Skin epidermis (tissue), 12 donors: ENCODE measurements around the gene DLL4.

Source experiments
- H3K27ac ChIP-seq, 21 experiments: fragments of 200-600 bp; sonication (generic) in 11 of 21; one replicate each; pipeline ENCODE4 v1.5.0; 2020; ENCODE audit warnings: mild to moderate bottlenecking in 3 of 21, inconsistent platforms in 2 of 21, moderate library complexity in 2 of 21
- H3K4me3 ChIP-seq, 7 experiments: fragments of 200-600 bp; sonication (generic) in 2 of 7; one replicate each; pipeline ENCODE4 v1.5.0; 2020; ENCODE audit warnings: inconsistent platforms in 2 of 7, mild to moderate bottlenecking in 2 of 7, moderate library complexity in 1 of 7

DLL4 gene

DNA sequence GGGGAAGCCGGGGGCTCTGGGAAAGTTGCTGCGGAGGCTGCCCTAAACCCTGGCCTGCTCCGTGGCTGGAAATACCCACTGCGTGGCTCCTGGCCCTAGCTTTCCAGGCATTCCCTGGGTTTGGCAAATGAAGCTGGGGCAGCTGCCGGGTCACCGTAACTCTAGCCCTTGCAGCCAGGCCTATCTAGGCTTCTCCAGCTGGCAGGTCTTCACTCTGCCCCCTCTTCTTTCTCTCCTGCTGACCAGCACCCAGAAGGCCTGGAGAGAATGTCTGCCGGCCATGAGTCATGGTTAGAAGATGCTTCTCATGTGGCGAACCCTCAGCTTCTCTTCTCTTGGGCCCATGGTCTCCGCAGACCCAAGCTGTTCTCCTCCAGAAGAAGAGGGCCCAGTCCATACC lies 5.6 kb upstream of the DLL4 start:
- H3K27ac ChIP-seq = no peak overlapping the region
- H3K4me3 ChIP-seq = no peak overlapping the region

DNA sequence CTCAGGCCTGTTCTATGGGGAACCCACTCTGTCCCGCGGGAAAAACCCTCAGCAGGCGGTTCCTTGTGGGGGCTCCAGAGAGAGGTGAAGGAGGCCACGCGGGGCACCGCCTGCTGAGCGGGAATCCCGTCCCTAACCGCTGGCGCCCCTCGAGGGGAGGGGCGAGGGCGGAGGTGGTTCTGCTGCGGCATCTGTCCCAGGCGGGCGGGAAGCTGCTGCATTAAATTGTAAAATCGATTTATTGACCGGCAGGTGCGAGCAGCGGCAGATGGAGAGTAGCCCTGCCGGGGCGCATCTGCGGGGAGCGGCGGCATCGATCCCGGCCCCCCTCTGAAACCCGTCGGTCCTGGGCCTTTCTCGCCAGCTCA lies 3.7 kb upstream of the DLL4 start:
- Histone ChIP-seq H3K4me3 (no peak overlapping the region), H3K27ac (no peak overlapping the region)

DNA sequence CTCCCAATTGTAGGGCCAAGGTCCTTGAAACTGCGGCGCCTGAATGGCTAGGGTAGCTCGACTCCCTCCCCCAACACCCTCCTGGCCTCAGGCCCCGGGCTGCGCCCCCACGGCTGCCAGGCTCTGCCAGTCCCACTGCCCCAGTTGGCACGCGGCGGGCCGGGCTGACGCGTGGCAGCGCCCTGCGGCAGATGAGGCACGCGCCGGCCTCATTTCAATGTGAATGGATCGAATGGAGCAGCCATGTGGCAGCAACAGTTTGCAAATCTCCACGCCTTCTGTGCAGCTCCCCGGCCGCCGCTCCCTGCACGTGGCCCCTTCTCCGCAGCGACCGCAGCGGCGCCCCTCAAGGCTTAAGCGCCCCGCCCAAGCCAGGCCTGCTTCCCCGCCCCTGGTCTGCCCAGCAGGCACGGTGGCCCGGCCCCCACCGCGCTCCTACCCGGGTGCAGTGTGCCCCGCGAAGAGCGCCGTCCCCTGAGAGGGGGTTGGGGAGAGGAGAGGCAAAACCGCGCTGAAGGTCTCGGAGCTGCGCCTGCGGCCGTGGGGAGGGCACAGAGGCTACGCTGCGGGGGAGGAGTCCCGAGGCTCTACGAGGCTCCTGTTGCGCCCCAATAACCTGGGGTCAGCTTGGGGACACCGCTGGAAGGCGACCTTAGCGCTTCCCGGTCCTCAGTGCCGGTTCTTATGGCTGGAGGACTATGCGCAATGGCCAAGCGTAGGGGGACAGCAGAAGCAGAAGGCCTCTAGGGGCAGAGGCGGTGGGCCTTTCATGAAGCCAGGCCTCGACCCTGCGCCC lies 3.1 kb upstream of the DLL4 start:
- peak overlapping the region in 4 of 7 experiments; percentile 4 to 22 (median 13) for H3K4me3 ChIP-seq
- H3K27ac ChIP-seq = no peak overlapping the region

DNA sequence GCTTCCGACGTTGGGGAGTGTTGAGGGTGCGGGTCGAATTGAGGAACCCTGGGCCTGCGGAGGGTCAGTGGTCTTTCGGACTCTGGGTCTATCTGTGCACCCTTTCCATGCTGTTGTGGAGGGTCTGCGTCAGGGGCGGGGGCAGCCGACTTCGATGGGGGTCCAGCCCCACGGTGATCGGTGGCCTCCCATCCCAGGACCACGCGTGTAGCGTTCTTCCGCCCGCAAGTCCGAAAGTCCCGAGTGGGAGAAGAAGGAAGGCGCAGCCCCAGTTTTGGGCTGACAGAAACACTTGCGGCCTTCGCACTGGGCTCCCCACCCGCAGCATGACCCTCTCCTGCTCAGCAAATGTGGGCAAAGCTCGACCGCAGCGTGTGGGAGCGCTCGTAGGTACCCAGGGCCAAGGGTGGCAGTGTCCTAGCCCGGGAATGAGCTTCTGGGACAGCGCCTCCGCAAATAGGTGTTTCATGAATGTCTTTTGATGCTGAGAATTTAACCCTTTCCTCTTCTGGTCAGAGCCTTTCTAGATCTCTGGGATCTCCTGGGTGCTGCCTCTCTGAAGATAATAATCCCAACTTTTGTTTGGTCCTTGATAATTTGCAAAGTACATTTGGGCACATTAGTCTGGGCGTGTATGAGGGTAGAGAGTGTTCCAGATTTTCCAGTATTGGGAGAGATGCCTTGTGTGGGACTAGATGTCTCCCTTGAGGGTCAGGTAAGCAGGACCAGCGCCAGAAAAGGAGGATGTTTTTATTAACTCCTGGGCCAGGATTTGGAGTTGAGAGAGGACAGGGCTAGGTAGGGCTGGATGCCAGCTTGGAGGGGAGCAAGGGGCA lies 2.3 kb upstream of the DLL4 start:
- Histone ChIP-seq H3K27ac (no peak overlapping the region), H3K4me3 (peak overlapping the region in 1 of 7 experiments; percentile 22)

DNA sequence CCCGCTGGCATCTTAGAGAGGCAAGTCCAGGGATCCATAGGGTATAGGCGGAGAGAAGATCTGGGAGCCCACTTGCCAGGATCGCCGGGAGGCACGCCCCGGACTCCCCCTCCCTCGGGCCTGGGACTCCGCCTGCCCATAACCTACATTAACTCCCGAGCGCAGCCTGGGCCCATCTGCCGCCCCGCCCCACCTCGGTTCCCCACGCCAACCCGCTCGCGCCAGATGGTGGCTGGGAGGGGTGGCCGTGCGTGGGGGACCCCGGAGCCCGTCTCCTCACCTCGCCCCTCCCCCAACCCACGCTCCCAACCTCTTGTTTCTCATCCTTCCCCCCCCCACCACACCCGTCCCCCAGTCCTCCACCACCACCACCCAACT lies 1.7 kb upstream of the DLL4 start:
- no peak overlapping the region for H3K27ac ChIP-seq
- H3K4me3 ChIP-seq = peak overlapping the region in 5 of 7 experiments; percentile 17 to 47 (median 38)

DNA sequence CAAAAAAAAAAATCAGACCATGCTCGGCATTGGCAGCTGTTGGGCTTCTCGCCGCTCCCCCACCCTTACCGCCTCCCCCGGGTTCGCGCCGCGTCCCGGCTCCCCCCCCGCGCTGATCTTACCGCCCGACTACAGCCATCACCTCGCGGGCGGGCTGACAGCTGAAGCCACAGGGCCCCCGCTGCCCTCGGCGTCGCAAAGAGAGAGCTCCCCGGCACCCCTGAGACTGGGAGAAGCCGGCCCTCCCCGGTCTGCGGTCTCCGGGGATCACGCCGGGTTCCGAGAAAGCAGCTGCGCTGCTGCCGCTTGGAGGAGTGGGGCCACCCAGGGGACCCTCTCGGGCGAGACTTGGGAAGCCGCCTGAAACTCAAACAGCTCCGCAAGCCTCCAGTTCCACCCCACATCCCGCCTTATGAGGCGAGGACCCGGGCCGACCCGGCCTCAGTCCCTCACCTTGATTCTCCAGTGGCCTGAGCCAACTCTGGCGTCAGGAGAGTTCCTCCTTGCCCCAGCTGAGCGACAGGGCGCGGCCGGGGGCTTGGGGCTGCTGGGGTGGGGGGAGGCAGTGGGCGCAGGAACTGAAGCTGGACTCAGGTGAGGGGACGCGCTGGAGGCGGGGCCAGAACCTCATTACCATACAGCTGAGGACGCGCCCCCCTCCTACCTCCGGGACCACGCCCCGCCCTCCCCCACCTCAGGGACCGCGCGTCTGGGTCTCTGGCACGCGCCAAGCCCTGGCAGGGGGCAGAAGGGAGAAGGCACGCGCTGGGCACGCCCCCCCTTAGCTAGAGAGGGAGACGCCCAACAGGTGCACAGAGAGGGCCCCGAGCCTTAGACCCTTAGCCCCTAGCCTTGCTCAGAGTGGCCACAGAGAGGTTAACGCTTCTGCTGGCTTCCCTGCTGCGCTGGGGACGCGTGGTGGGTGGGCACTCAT lies 1.0 kb upstream of the DLL4 start:
- no peak overlapping the region for H3K27ac ChIP-seq
- peak overlapping the region; percentile 17 to 47 (median 36) for H3K4me3 ChIP-seq

DNA sequence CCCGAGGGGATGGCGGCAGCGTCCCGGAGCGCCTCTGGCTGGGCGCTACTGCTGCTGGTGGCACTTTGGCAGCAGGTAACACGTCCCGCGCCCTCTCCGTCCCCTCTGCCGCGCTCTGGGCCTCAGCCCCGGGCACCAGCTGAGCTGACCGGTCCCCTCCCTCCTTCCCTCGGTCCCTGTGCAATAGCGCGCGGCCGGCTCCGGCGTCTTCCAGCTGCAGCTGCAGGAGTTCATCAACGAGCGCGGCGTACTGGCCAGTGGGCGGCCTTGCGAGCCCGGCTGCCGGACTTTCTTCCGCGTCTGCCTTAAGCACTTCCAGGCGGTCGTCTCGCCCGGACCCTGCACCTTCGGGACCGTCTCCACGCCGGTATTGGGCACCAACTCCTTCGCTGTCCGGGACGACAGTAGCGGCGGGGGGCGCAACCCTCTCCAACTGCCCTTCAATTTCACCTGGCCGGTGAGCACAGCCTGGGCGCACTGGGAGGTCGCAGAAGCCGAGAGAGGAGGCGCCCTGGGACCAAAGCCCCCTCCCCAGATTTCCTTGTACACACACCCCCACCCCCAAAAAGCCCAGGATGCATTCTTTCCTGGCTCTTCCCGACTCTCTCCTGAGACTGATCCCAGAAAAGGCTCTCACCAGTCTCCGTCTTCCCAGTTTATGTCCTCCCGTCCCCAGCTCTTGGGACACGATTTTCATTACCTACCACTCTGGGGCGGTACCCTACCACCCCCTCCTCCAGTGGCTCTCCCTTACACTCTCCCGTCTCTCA lies 705 bp downstream of the DLL4 start:
- H3K4me3 ChIP-seq = peak overlapping the region; percentile 22 to 47 (median 38)
- peak overlapping the region in 10 of 21 experiments; percentile 2 to 68 (median 23) for H3K27ac ChIP-seq

DNA sequence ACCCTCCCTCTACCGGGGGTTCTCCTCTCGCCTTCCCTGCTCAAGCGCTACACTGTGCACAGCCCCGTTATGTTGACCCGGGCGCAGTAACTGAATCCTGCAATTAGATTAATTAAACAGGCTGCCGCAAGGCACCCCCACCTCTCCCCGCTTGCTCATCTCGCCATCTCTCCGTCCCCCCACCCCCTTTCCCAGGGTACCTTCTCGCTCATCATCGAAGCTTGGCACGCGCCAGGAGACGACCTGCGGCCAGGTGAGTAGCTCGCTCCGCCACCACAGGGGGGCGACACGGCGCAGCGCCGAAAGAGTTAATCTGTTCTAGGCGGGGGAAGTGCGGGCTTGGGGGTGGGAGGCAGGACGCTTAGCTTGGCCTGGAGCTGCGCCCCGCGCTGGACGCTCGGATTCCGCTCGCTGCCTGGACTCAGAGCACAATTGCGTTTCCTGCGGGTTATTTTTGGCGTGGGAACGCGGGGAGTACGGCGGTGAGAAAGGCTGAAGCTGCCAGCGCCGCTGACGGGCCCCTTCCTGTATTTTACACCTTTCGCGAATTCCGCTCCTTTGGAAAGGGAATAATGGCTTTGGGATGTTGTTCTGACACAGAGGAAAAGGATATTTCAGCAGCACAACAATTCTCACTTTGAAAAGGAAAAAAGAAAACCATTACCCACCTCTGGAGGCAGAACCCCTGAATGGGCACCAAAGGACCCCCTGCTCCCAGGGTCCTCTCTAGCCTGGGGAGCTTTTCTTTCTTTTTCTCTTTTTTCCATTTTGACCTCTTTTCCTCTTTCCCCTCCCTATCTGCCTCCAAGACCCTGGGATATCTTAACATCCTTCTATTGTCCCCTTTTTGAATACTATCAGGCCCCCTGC lies 1.5 kb downstream of the DLL4 start:
- Histone ChIP-seq H3K27ac (peak overlapping the region in 8 of 21 experiments; percentile 4 to 68 (median 19)), H3K4me3 (peak overlapping the region; percentile 22 to 47 (median 38))

DNA sequence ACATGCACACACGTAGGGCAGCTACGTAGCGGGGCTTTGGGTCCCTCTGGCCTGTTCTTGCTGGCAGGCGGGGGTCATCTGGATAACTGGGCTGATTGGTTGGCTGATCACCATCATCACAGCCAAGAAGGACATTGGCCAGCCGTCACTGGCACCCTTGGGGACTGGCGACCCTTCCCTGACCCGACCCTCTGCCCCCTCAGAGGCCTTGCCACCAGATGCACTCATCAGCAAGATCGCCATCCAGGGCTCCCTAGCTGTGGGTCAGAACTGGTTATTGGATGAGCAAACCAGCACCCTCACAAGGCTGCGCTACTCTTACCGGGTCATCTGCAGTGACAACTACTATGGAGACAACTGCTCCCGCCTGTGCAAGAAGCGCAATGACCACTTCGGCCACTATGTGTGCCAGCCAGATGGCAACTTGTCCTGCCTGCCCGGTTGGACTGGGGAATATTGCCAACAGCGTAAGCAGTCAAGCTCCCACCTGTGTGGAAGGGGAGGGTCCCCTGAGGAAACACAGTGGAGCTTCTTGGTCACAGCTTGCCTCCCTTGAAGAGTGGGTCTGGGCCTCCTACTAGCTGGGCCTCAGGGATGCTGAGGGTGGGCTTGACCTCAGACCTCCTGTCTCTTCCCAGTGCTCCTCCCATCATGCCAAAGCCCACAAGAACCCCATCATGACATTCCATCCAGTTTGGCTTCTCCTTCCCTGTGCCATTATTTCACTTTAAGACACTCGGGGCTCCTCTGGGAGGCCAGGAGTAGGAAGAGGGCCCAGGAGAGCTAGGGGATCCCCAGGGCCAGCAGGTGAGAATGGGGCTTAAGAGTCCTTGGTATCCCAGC lies 2.4 kb downstream of the DLL4 start:
- Histone ChIP-seq H3K27ac (peak overlapping the region in 4 of 21 experiments; percentile 7 to 68 (median 18)), H3K4me3 (peak overlapping the region in 6 of 7 experiments; percentile 10 to 47 (median 37))

DNA sequence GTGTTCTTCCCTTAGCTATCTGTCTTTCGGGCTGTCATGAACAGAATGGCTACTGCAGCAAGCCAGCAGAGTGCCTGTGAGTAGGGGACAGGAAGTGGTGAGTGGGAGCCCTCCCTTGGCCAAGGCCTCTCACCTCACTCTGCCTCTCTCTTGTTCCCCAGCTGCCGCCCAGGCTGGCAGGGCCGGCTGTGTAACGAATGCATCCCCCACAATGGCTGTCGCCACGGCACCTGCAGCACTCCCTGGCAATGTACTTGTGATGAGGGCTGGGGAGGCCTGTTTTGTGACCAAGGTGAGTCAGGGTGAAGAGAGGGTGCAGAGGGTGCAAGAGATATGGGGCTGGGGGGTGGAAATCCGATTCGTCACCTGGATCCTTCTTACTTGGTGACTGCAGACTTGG lies 3.0 kb downstream of the DLL4 start:
- peak overlapping the region in 2 of 7 experiments; percentile 1 to 38 for H3K4me3 ChIP-seq
- H3K27ac ChIP-seq = no peak overlapping the region

DNA sequence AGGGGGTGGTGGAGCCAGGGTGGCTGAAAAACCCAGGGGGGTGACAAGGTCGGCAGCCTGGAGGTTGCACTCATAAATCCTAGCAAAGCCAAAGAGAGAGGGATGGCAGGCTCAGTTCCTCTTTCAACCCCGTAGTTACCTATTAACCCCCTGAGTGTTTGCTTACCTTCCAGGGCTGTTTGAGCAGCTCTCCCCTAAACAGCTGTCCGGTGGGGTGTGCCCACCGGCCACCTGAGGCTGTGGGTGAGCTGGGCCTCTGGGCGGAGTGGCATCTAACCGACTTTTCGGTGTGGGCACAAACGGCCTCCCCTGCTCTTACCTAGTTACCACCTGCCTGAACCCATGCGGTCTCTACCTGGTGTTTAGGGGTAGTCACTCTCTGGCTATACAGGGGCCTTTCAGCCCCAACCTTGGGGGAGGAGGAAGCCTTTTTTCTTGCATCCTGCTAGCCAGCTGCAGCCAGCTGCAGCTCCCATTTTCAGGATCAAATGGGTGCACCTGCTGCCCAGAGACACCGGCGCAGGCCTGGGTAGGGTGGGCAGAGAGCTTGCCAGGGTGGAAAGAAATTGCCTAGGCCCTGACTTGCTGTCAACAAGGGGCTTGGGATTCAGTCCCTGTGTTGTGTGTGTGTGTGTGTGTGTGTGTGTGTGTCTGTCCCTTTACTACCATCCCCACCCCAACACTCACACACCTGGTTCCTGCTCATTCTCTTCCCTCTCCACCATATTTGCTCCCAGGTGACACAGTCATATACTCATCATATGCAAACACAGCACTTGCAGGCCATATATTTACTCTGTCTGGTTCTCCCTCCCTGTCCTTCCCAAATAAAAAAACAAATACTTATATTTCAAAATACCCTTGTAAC lies 3.7 kb downstream of the DLL4 start:
- no peak overlapping the region for H3K27ac ChIP-seq
- H3K4me3 ChIP-seq = no peak overlapping the region

DNA sequence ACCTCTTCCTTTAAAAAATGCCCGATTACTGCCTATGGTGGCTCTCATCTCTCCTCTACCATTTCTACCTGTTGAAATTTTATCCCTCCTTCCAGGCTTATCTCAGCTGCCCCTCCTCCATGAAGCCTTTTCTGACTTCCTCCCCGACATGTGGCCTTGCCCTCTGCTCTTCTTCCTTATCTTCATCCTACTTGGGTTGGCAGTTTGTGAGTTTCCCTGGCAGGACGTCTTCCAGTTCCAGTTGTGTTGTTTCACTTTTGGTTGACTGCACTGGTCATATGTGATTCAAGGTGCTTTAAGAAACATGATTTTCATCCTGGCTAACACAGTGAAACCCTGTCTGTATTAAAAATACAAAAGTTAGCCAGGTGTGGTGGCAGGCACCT lies 4.4 kb downstream of the DLL4 start:
- Histone ChIP-seq H3K4me3 (no peak overlapping the region), H3K27ac (no peak overlapping the region)

DNA sequence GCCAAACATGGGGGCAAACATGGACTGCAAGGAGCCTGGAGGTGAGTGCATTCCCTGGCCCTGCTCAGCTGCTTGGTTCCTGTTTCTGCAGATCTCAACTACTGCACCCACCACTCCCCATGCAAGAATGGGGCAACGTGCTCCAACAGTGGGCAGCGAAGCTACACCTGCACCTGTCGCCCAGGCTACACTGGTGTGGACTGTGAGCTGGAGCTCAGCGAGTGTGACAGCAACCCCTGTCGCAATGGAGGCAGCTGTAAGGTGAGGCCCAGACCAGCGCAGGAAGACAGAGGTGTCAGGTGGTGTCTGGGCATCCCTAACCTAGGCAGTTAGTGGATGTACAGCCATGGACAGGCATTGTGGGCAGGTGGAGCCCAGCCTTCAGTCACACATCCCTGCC lies 5.3 kb downstream of the DLL4 start:
- Histone ChIP-seq H3K4me3 (no peak overlapping the region), H3K27ac (no peak overlapping the region)

DNA sequence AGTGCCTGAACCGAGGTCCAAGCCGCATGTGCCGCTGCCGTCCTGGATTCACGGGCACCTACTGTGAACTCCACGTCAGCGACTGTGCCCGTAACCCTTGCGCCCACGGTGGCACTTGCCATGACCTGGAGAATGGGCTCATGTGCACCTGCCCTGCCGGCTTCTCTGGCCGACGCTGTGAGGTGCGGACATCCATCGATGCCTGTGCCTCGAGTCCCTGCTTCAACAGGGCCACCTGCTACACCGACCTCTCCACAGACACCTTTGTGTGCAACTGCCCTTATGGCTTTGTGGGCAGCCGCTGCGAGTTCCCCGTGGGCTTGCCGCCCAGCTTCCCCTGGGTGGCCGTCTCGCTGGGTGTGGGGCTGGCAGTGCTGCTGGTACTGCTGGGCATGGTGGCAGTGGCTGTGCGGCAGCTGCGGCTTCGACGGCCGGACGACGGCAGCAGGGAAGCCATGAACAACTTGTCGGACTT lies 7.1 kb downstream of the DLL4 start:
- H3K27ac ChIP-seq = no peak overlapping the region
- no peak overlapping the region for H3K4me3 ChIP-seq

DNA sequence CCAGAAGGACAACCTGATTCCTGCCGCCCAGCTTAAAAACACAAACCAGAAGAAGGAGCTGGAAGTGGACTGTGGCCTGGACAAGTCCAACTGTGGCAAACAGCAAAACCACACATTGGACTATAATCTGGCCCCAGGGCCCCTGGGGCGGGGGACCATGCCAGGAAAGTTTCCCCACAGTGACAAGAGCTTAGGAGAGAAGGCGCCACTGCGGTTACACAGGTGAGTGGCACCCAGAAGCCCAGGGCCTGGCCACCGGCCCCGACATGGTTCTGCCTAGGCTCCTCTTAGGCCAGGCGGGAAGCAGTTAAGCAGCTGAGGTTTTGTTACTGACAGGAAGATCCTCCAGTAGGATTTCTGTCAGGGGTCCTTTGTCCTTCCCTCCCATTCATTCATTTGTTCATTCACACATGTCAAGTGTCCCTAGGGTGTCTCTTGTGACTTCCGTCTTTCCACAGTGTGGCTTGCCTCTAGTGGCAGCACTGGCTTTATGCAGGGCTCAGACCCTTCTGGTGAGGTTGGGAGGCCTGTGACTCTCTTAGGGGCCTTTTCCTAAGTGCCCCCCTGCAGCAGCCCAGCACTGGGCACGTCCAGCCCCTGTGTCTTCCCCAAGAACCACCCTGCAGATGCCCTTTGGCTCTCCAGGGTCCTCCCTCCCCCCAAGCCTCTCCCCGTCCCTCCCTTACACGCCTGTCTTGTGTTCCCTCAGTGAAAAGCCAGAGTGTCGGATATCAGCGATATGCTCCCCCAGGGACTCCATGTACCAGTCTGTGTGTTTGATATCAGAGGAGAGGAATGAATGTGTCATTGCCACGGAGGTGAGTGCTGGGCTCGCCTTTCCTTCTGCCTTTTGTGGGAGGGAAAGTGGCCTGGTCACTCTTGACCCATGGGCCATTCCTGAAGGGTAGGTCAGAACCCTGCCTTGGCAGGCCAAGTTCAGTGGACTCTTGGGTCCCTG lies 7.8 kb downstream of the DLL4 start:
- Histone ChIP-seq H3K4me3 (no peak overlapping the region), H3K27ac (no peak overlapping the region)
